Measurements from ENCODE around the gene CCDC86. TPM values are rescaled to one million over a fixed set of nuclear protein-coding genes. Genes with fewer than 3 reads are reported as not detected.
A peak's percentile ranks its signal among the peaks of the same experiment; 100 is the strongest.

Gene CCDC86
- total RNA-seq, 2 experiments from 2014 or later, result 15.3 to 16.5 TPM

DNA sequence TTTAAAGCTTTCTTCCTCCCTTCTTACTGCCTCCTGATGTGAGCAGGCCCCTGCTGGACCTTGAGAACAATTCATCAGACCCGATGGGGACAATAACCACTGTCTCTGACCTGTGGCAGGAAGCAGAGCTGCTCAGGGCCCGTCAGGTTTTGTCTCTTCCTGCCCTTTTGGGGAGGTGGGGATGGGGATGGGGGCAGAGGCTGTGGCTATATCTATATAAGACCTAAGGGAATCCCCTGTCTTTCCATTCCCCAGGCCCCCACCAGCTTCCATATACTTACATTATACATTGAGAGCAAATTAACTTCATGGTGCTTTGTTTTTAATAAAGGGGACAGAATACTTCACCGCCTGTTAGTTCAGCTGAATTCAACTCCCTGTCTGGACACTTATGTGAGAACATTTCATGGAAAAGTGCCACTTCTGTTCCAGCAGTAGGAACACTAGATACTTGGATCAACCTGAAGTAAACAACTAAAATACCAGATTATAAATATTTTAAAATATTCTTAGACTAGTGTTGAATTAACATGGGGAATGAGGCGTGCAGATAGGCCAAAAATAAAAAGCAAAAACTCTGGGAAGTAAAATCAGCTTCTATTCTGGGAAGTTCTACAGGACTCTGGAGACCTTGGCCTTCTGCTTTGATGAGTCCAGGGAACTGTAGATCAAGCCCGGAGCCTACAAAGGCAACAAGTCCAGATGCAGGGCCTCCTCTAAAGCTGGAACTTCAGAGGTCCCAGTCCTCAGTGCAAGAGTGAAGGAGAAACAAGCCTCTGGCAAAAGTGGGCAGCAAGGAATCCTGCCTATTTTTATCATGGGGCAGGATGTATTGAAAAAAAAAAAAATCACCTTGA, 36.6 kb downstream of the CCDC86 start:
- H3K9me3 Mint-ChIP-seq, result no peaks in the 10 kb centered on the region
- ChIA-PET CTCF (interaction anchor here (1.1 to 2.8 kb wide), 2 partner anchors 9 to 10 kb away, joined by 3 to 14 read pairs; no protein-coding TSS in a partner anchor), POLR2A (no interaction called here)
- H3K27me3 Mint-ChIP-seq, result no peaks in the 10 kb centered on the region
- H3K4me3 Mint-ChIP-seq, result no peak overlapping the region
- DNase-seq, result no peak
- H3K27ac Mint-ChIP-seq, result no peak overlapping the region
- peaks cover 14% of the 10 kb centered on the region for H3K4me1 Mint-ChIP-seq
- peaks cover 20% of the 10 kb centered on the region for H3K36me3 Mint-ChIP-seq (ENCODE audit: low read depth)

GRCh38 chr11:60879104-60879503, 37.2 kb downstream of the CCDC86 start:
- peaks cover 8% of the 10 kb centered on the region for H3K4me1 Mint-ChIP-seq

GRCh38 chr11:60879971-60880588, 38.2 kb downstream of the CCDC86 start:
- H3K27me3 Mint-ChIP-seq, result no peaks in the 10 kb centered on the region
- POLR2A ChIA-PET, result no interaction called here
- no peaks in the 10 kb centered on the region for H3K9me3 Mint-ChIP-seq
- DNase-seq, result no peak
- CTCF ChIA-PET, result no interaction called here
- H3K27ac Mint-ChIP-seq, result no peak overlapping the region
- H3K36me3 Mint-ChIP-seq (ENCODE audit: low read depth), result peaks cover 26% of the 10 kb centered on the region
- peaks cover 1% of the 10 kb centered on the region for H3K4me1 Mint-ChIP-seq
- no peak overlapping the region for H3K4me3 Mint-ChIP-seq

More at GRCh38 chr11:60879104-60879503, 37.2 kb downstream of the CCDC86 start:
- ChIA-PET CTCF (no interaction called here), POLR2A (no interaction called here)
- H3K27me3 Mint-ChIP-seq, result no peaks in the 10 kb centered on the region
- no peak for DNase-seq
- H3K4me3 Mint-ChIP-seq, result no peak overlapping the region
- no peaks in the 10 kb centered on the region for H3K9me3 Mint-ChIP-seq
- H3K36me3 Mint-ChIP-seq (ENCODE audit: low read depth), result peaks cover 26% of the 10 kb centered on the region
- H3K27ac Mint-ChIP-seq, result no peak overlapping the region

DNA sequence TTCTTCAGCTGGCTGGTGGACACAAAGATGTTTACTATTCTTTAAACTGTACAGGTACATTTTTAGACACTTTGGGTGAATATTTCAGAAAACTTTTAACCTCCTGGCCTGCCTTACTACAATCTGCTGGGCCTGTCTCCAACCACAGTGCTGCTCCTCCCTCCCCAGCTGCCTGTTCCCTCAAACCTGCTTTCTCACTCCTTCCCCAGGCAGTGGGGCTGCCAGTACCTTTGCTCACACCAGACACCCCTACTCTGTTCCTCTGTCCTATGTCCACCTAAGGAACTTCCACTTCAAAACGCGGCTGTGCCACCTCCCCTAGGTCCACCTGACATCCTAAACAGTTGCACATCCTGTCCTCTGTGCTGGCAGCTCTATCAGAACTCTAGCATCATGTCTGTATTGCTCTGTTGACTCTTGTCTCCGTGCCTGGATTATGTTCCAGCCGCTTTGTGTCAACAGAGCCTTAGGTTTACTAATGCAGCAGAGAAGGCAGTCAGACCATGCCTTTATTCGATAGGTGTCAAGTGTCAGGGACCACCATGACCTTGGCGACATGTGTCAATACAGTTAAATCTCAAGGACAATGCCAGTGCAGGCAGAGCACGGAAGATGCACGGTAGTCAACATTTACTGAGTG, 38.9 kb downstream of the CCDC86 start:
- Mint-ChIP-seq H3K27ac (no peak overlapping the region), H3K4me1 (peaks cover 1% of the 10 kb centered on the region), H3K4me3 (no peak overlapping the region), H3K9me3 (no peaks in the 10 kb centered on the region), H3K36me3 (ENCODE audit: low read depth) (peaks cover 26% of the 10 kb centered on the region), H3K27me3 (no peaks in the 10 kb centered on the region)
- ChIA-PET CTCF (no interaction called here), POLR2A (interaction anchor here (1.2 kb wide), 1 partner anchor 8 kb away, joined by 3 read pairs; no protein-coding TSS in a partner anchor)
- no peak for DNase-seq

DNA sequence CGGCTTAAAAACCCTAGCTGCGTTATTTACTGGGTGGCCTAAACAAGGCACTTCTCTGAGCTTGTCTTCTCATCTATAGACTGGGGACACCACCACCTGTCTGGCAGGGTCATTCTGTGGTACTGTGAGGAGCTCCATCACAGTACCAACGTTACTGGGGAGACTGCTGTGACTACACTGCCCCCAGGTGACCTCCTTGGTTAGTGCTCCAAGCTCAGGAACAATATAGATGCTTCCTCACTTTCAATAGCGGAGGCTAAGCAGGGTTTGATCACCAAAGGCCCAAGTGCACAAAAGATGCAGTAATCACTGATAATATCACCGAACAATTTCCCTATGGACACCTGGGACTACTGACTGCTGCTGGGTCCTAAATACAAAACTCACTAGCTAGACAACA, 45.6 kb downstream of the CCDC86 start:
- Mint-ChIP-seq H3K27me3 (no peaks in the 10 kb centered on the region), H3K27ac (no peak overlapping the region), H3K9me3 (no peaks in the 10 kb centered on the region), H3K4me1 (peaks cover 9% of the 10 kb centered on the region), H3K4me3 (no peak overlapping the region), H3K36me3 (ENCODE audit: low read depth) (peaks cover 30% of the 10 kb centered on the region)
- ChIA-PET POLR2A (interaction anchor here (0.6 to 2.2 kb wide), 9 partner anchors 9 to 56 kb away, joined by 3 to 20 read pairs (median 3); partner anchors contain the start of gene CCDC86), CTCF (interaction anchor here (0.6 to 5.3 kb wide), 32 partner anchors 9 to 300 kb away, joined by 3 to 281 read pairs (median 6); partner anchors contain the start of genes CCDC86, MS4A10, PTGDR2 and TMEM109)
- peak; percentile 55 for DNase-seq

- Mint-ChIP-seq H3K27ac (peak overlapping the region; percentile 3), H3K4me1 (peaks cover 7% of the 10 kb centered on the region), H3K27me3 (no peaks in the 10 kb centered on the region), H3K4me3 (no peak overlapping the region), H3K9me3 (no peaks in the 10 kb centered on the region), H3K36me3 (ENCODE audit: low read depth) (peaks cover 34% of the 10 kb centered on the region)
- POLR2A ChIA-PET, result interaction anchor here (1.2 to 1.8 kb wide), 2 partner anchors 9 to 14 kb away, joined by 4 to 6 read pairs; no protein-coding TSS in a partner anchor
- DNase-seq, result no peak
- CTCF ChIA-PET, result interaction anchor here (0.9 to 5.3 kb wide), 3 partner anchors 9 to 61 kb away, joined by 3 to 281 read pairs (median 6); no protein-coding TSS in a partner anchor
Observed at GRCh38 chr11:60889869-60890311, 48.0 kb downstream of the CCDC86 start.

DNA sequence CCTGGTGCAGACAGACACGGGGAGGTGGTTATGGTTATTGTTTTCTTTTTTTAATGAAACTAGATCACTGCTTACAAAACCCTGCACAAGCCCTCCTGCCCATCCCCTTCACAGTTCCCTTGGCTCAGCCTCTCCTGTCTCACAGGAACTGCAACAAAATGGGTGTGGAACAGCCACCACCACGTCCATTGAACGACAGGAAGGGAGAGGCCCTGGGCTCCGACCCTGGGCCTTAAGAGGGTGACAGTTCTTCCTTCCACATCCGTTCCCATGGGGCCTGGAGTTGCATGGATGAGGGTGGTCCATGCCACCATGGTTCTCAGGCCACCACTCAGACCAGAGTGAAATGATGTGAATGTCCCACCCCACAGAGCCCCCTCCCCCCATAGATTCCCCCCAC, 48.8 kb downstream of the CCDC86 start:
- ChIA-PET CTCF (interaction anchor here (1.6 to 5.3 kb wide), 2 partner anchors 14 to 62 kb away, joined by 4 to 281 read pairs; no protein-coding TSS in a partner anchor), POLR2A (interaction anchor here (1.2 to 1.8 kb wide), 2 partner anchors 8 to 11 kb away, joined by 4 to 6 read pairs; no protein-coding TSS in a partner anchor)
- Mint-ChIP-seq H3K9me3 (no peaks in the 10 kb centered on the region), H3K4me1 (peaks cover 7% of the 10 kb centered on the region), H3K27ac (no peak overlapping the region), H3K4me3 (no peak overlapping the region), H3K36me3 (ENCODE audit: low read depth) (peaks cover 41% of the 10 kb centered on the region), H3K27me3 (no peaks in the 10 kb centered on the region)
- DNase-seq, result no peak

DNA sequence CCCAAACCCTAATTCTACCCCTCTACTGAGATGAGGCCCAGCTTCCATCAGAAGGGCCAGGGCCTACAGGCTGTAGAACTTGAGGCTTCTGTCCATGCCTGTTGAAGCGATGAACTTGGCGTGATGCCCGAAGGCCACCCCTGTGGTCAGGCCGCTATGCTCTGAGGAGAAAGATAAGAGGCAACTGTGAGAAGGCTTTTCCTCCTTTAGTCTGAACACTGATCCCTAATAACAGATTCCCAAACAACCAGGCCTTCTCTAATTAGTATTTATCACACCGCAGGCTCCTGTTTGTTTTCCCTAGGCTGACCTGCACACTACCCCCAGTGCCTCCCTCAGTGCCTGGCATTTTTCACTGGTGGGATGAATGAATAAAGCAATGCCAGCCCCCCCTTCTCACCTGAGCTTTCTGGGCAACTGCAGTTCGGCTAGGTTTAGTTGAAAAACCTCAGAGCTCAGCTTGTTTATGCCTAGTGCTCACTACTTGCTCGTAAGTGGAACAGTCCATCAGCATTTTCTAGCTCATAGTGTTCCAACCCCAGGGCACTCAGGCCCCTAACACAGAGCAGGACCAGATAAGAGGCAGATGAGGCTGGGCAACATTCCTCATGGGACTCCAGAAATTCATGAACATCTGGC, 49.3 kb downstream of the CCDC86 start:
- no peak overlapping the region for H3K4me3 Mint-ChIP-seq
- H3K36me3 Mint-ChIP-seq (ENCODE audit: low read depth), result peaks cover 42% of the 10 kb centered on the region
- CTCF ChIA-PET, result interaction anchor here (1.0 to 1.6 kb wide), 3 partner anchors 13 to 296 kb away, joined by 3 to 6 read pairs (median 4); no protein-coding TSS in a partner anchor
- H3K4me1 Mint-ChIP-seq, result peaks cover 7% of the 10 kb centered on the region
- H3K9me3 Mint-ChIP-seq, result no peaks in the 10 kb centered on the region
- POLR2A ChIA-PET, result interaction anchor here (0.9 to 1.2 kb wide), 2 partner anchors 10 to 59 kb away, joined by 3 to 4 read pairs; no protein-coding TSS in a partner anchor
- DNase-seq, result no peak
- no peak overlapping the region for H3K27ac Mint-ChIP-seq
- H3K27me3 Mint-ChIP-seq, result no peaks in the 10 kb centered on the region

- Mint-ChIP-seq H3K4me3 (no peak overlapping the region), H3K4me1 (no peaks in the 10 kb centered on the region), H3K27ac (no peak overlapping the region), H3K36me3 (ENCODE audit: low read depth) (peaks cover 74% of the 10 kb centered on the region), H3K9me3 (no peaks in the 10 kb centered on the region), H3K27me3 (no peaks in the 10 kb centered on the region)
- DNase-seq, result no peak
- POLR2A ChIA-PET, result no interaction called here
- CTCF ChIA-PET, result interaction anchor here (1.2 to 4.4 kb wide), 5 partner anchors 8 to 132 kb away, joined by 3 to 37 read pairs (median 5); no protein-coding TSS in a partner anchor
Observed at GRCh38 chr11:60895687-60896086, 53.8 kb downstream of the CCDC86 start.

- H3K36me3 Mint-ChIP-seq (ENCODE audit: low read depth), result peaks cover 79% of the 10 kb centered on the region
- H3K4me3 Mint-ChIP-seq, result no peak overlapping the region
- H3K27me3 Mint-ChIP-seq, result no peaks in the 10 kb centered on the region
- no peak overlapping the region for H3K27ac Mint-ChIP-seq
- peaks cover 2% of the 10 kb centered on the region for H3K4me1 Mint-ChIP-seq
- no peaks in the 10 kb centered on the region for H3K9me3 Mint-ChIP-seq
- ChIA-PET CTCF (interaction anchor here (0.8 to 4.4 kb wide), 6 partner anchors 10 to 65 kb away, joined by 3 to 37 read pairs (median 10); no protein-coding TSS in a partner anchor), POLR2A (no interaction called here)
- DNase-seq, result no peak
Observed at GRCh38 chr11:60897496-60897895, 55.6 kb downstream of the CCDC86 start.

DNA sequence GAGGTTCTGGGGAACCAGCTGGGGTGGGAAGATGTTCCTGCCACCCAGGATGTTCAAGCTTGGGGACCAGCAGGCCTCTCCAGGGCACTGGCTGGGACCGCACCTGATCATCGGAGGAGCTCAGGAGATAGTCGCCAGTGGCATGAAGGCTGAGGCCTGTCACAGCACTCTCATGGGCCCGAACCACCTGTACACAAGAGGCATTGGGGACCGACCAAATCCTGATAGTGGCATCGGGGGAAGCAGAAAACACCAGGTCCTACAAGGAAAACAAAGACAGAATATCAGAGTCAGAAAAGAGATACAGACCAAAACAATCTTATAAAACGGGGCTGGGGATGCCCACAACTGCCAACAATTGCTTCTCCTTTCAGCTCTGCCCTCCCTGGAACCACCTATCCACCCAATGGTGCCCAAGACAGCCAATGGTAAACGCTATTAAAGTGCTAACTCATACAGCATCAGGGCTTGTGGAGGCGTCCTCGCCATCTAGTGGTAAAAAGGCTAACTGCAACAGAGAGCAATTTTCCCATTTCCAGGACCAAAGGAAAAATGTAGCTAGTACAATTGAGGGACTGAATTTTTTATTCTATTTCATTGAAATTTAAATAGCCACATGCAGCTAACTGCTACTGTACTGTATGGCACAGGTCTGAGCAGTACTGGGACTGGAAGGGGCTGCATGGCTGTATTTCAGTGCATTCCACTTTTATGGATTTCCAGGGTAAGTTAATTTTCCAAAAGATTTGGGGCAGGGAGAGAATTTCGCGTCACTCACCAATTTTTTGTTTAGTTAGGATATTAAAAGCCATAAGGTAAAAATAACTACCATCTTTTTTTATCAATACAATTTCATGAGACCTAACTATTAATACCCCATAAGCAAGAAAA, 57.4 kb downstream of the CCDC86 start:
- Mint-ChIP-seq H3K27ac (no peak overlapping the region), H3K9me3 (no peaks in the 10 kb centered on the region), H3K36me3 (ENCODE audit: low read depth) (peaks cover 85% of the 10 kb centered on the region), H3K27me3 (no peaks in the 10 kb centered on the region), H3K4me3 (no peak overlapping the region), H3K4me1 (peaks cover 13% of the 10 kb centered on the region)
- ChIA-PET POLR2A (interaction anchor here (1.0 to 1.4 kb wide), 2 partner anchors 10 to 16 kb away, joined by 5 to 6 read pairs; no protein-coding TSS in a partner anchor), CTCF (interaction anchor here (0.6 to 7.6 kb wide), 18 partner anchors 10 to 766 kb away, joined by 3 to 87 read pairs (median 4); partner anchors contain the start of gene TMEM109)
- peak; percentile 33 for DNase-seq

Data from activated CD4-positive, alpha-beta memory T cell treated with anti-CD3 and anti-CD28 coated beads, Interleukin-2, amount 10 ng/mL, durations not matched to agents 7 days and 5 days (primary cell).